ENCODE measurements around the gene ZNF205. TPM values are rescaled to one million over a fixed set of nuclear protein-coding genes. Genes with fewer than 3 reads are reported as not detected.
A peak's percentile ranks its signal among the peaks of the same experiment; 100 is the strongest.

The ZNF205 gene
- total and polyA plus RNA-seq, 10 of the 15 experiments (the other 5 are each of a cell fraction or from before 2014, with no cell fraction given) = 0.26 to 1.5 (median 0.78) TPM; not detected in 2

DNA sequence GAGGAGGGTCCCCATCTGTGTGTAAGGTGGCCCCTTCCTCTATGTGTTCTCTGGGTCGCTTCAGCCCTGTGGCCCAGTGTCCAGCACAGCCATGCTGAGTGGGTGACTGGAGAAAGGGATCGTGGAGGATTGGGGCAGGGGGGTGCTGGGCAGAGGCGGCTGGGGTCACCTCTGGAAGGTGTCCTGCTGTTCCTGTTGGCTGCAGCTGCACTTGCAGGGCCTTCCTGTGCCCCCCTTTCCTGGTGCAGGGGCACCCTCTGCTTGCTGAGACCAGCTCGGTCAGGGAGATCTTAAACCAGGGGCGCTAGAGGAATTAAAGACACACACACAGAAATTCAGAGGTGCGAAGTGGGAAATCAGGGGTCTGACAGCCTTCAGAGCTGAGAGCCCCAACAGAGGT lies 35.8 kb upstream of the ZNF205 start:
- no peaks in the 10 kb centered on the region for H3K79me2 ChIP-seq (ENCODE audit: control insufficient read depth, insufficient read depth, low read length)
- no peaks in the 10 kb centered on the region for H3K36me3 ChIP-seq (ENCODE audit: control insufficient read depth in 2 of 2, insufficient read depth in 2 of 2, low read length in 1 of 2)
- peak; percentile 26 for ATAC-seq
- FAIRE-seq = no peak
- no peak for DNase-seq (ENCODE audit: low read depth, low spot score)
- TF ChIP-seq, protein P1, sequence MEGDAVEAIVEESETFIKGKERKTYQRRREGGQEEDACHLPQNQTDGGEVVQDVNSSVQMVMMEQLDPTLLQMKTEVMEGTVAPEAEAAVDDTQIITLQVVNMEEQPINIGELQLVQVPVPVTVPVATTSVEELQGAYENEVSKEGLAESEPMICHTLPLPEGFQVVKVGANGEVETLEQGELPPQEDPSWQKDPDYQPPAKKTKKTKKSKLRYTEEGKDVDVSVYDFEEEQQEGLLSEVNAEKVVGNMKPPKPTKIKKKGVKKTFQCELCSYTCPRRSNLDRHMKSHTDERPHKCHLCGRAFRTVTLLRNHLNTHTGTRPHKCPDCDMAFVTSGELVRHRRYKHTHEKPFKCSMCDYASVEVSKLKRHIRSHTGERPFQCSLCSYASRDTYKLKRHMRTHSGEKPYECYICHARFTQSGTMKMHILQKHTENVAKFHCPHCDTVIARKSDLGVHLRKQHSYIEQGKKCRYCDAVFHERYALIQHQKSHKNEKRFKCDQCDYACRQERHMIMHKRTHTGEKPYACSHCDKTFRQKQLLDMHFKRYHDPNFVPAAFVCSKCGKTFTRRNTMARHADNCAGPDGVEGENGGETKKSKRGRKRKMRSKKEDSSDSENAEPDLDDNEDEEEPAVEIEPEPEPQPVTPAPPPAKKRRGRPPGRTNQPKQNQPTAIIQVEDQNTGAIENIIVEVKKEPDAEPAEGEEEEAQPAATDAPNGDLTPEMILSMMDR (IDR thresholded peaks at IDR 0.05 in 2 of 3, conservative IDR thresholded peaks at IDR 0.05 in 1 of 3; ENCODE audit: control insufficient read depth in 2 of 3, extremely low read depth in 1 of 3, insufficient read depth in 1 of 3, low read depth in 3 of 3, low read length in 3 of 3) = peak in 1 of 3 experiments; percentile 8; a peak in 1 of 6 replicates
- no peak for TF ChIP-seq GABPA (IDR thresholded peaks at IDR 0.05; ENCODE audit: low read depth)
- TF ChIP-seq NBN (IDR thresholded peaks at IDR 0.05) = 0 out of 2 replicates have a peak, but pooled peaks have one; percentile 14
- TF ChIP-seq IKZF2 (IDR thresholded peaks at IDR 0.05) = no peak
- peaks cover 45% of the 10 kb centered on the region for H3K4me1 ChIP-seq (ENCODE audit: control insufficient read depth, insufficient read depth, low read length)
- peaks cover 10% of the 10 kb centered on the region for H3K9me3 ChIP-seq (replicated peaks; ENCODE audit: control insufficient read depth, insufficient read depth, low read length)
- in situ Hi-C loops (cut with MboI) = no loop called here
- SMC1A ChIA-PET (ENCODE audit: uncharacterized antibody, unreplicated experiment) = interaction anchor here (1.0 to 6.1 kb wide), 9 partner anchors 9 to 55 kb away, joined by 3 to 52 read pairs (median 4); partner anchors contain the start of gene IL32
- POLR2A ChIA-PET = interaction anchor here (0.6 to 4.4 kb wide), 6 partner anchors 11 to 60 kb away, joined by 3 to 38 read pairs (median 4); partner anchors contain the start of genes IL32 and ZNF213
- peak overlapping the region; percentile 30 for H2AFZ ChIP-seq (ENCODE audit: control insufficient read depth, low read depth, low read length)
- peak overlapping the region; percentile 68 for H3K4me2 ChIP-seq (ENCODE audit: control insufficient read depth, insufficient read depth)
- H3K4me3 ChIP-seq = peak overlapping the region; percentile 28; the same call in 1 of the 2 replicates
- intact Hi-C loops (cut with micrococcal nuclease; ENCODE audit: unreplicated experiment) = loop anchor here (2.0 kb wide), 1 partner anchor 24 kb away; no protein-coding TSS in a partner anchor
- H4K20me1 ChIP-seq (ENCODE audit: control insufficient read depth, insufficient read depth) = no peaks in the 10 kb centered on the region
- TSS peak; percentile 82 for BruUV-seq (replicated peaks)
- peak overlapping the region; percentile 88 for H3K27ac ChIP-seq (ENCODE audit: control insufficient read depth, insufficient read depth)
- CTCF ChIA-PET = interaction anchor here (0.6 to 6.0 kb wide), 12 partner anchors 11 to 55 kb away, joined by 3 to 42 read pairs (median 10); partner anchors contain the start of gene IL32
- WGBS (ENCODE audit: insufficient coverage, insufficient replicate concordance, low lambda C conversion rate, missing lambda C conversion rate) = 32% methylated on average over 6 of the region's 6 CpGs
- peak overlapping the region; percentile 45; the same call in 1 of the 2 replicates for H3K9ac ChIP-seq (ENCODE audit: control insufficient read depth, insufficient read depth, low read length)
- no peaks in the 10 kb centered on the region for H3K27me3 ChIP-seq (replicated peaks in 1 of 2; ENCODE audit: control insufficient read depth in 2 of 2, insufficient read depth in 2 of 2, low read length in 1 of 2)
- RAD21 ChIA-PET (ENCODE audit: unreplicated experiment) = interaction anchor here (1.1 to 3.5 kb wide), 4 partner anchors 10 to 17 kb away, joined by 3 to 14 read pairs (median 6); partner anchors contain the start of gene IL32

All from GM12878 (cell line).